GM20000 (cell line): ENCODE data around the gene TMEM202.
"Not testable (repeated sequence)": the region's sequence is repeated elsewhere in the genome, so short reads cannot be mapped to it uniquely, and the experiment has no call there.

ENCODE experiments used
- DNase-seq: peaks from one replicate; pipeline ENCODE4 v3.0.0; 2012; ENCODE audit warnings: low spot score
- TF ChIP-seq, protein P1 (sequence below): IDR thresholded peaks from 2 replicates; pipeline ENCODE4 v1.5.1; 2012; ENCODE audit warnings: mild to moderate bottlenecking, control low read depth; ENCODE audit errors: extremely low read depth, missing control alignments

TMEM202 gene

GRCh38 chr15:72404356-72404755 lies 6.3 kb downstream of the TMEM202 start:
- TF ChIP-seq, protein P1, sequence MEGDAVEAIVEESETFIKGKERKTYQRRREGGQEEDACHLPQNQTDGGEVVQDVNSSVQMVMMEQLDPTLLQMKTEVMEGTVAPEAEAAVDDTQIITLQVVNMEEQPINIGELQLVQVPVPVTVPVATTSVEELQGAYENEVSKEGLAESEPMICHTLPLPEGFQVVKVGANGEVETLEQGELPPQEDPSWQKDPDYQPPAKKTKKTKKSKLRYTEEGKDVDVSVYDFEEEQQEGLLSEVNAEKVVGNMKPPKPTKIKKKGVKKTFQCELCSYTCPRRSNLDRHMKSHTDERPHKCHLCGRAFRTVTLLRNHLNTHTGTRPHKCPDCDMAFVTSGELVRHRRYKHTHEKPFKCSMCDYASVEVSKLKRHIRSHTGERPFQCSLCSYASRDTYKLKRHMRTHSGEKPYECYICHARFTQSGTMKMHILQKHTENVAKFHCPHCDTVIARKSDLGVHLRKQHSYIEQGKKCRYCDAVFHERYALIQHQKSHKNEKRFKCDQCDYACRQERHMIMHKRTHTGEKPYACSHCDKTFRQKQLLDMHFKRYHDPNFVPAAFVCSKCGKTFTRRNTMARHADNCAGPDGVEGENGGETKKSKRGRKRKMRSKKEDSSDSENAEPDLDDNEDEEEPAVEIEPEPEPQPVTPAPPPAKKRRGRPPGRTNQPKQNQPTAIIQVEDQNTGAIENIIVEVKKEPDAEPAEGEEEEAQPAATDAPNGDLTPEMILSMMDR = no peak
- no peak for DNase-seq

DNA sequence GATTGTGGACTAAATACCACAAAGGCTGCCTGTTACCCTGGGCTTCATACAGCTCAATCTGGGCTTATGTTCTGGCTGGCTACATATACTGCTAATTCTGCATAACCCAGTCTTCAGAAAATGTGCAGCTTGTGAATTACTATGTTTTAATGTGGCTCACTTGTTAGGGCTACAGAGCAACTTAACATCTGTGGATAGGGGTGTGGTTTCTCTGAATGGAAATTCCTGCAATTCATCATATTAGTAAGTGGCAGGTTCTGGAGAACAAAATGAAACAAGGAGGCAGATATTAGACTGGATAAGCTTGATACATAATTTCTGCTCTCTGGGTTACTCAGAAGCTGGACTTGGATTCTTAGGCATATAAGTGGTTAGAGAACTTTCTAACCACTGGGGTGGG lies 6.7 kb downstream of the TMEM202 start:
- TF ChIP-seq, protein P1 = no peak
- no peak for DNase-seq

DNA sequence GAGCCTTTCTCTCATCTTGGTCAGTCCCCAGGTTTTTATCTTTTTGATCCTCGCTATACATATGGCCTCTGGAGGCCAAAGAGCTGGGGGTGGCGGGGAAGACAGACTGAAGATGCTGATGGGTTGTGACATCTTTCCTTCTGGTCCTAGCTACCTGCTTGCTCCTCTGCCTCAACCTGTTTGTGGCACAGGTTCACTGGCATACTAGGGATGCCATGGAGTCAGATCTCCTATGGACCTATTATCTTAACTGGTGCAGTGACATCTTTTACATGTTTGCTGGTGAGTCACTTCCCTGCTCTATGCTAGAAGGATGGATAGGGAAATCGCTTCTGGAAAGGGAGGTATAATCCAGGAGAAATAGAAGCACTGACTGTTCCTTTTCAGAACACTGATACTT lies 8.8 kb downstream of the TMEM202 start:
- TF ChIP-seq, protein P1 = no peak
- DNase-seq = no peak

DNA sequence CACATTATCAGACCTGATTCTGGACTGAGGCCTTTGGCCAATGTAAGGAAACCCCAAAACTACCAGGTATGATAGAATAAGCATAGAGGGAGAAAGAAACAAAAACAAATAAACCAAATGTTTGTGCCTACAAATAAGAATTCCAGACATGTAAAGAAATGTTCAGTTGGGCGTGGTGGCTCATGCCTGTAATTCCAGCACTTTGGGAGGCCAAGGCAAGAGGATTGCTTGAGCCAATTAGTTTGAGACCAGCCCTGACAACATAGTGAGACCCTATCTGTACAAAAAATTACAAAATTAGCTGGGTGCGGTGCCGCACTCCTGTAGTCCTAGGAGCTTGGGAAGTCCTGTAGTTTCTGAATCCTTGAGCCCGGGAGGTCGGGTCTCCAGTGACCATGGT lies 13.0 kb downstream of the TMEM202 start:
- no peak for DNase-seq
- TF ChIP-seq, protein P1 = no peak

GRCh38 chr15:72411544-72411943 lies 13.4 kb downstream of the TMEM202 start:
- TF ChIP-seq, protein P1 = no peak
- DNase-seq = no peak

GRCh38 chr15:72413337-72413736 lies 15.2 kb downstream of the TMEM202 start:
- DNase-seq = not testable (repeated sequence)

- TF ChIP-seq, protein P1 = no peak
Measured at GRCh38 chr15:72415304-72415703, 17.2 kb downstream of the TMEM202 start.

GRCh38 chr15:72419768-72420167 lies 21.7 kb downstream of the TMEM202 start:
- not testable (repeated sequence) for DNase-seq

More at GRCh38 chr15:72415304-72415703, 17.2 kb downstream of the TMEM202 start:
- no peak for DNase-seq

DNA sequence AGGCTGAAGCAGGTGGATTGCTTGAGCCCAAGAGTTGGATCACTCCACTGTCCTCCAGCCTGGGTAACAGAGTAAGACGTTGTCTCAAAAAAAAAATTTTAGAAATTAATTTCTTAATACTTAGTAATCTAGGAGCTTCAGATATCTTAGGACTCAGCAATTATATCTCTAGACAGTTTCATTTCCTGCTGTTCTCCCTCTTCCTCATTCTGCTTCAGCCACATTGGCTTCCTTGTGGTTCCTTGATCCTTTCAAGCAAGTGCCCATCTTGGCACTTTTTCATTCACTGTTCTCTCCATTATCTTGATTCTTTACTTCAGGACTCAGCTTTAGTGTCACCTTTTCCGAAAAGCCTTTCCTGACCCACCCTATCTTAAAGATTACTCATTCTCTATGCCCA lies 22.5 kb downstream of the TMEM202 start:
- TF ChIP-seq, protein P1 = no peak

More for the DNA sequence above, 22.5 kb downstream of the TMEM202 start:
- DNase-seq = no peak
